GM18508 (cell line): Measurements from ENCODE around the gene DLGAP1.
"Not testable (repeated sequence)": the region's sequence is repeated elsewhere in the genome, so short reads cannot be mapped to it uniquely, and the experiment has no call there.

Experiments
- ATAC-seq: cut with Tn5 transposase; IDR thresholded peaks from one replicate; pipeline ENCODE4 v1.9.1; 2021; ENCODE audit warnings: moderate number of reproducible peaks; ENCODE audit not compliant: insufficient read depth, unreplicated experiment

DLGAP1 gene

GRCh38 chr18:4394700-4395099 is 60.4 kb downstream of the DLGAP1 start:
- ATAC-seq = no peak

GRCh38 chr18:4391859-4392258 is 63.2 kb downstream of the DLGAP1 start:
- no peak for ATAC-seq

GRCh38 chr18:4385876-4386275 is 69.2 kb downstream of the DLGAP1 start:
- no peak for ATAC-seq

GRCh38 chr18:4384932-4385331 is 70.2 kb downstream of the DLGAP1 start:
- no peak for ATAC-seq

- no peak for ATAC-seq
Measured at GRCh38 chr18:4374564-4374963, 80.5 kb downstream of the DLGAP1 start.

GRCh38 chr18:4369705-4370104 is 85.4 kb downstream of the DLGAP1 start:
- ATAC-seq = no peak

GRCh38 chr18:4360221-4360715 is 94.8 kb downstream of the DLGAP1 start:
- no peak for ATAC-seq

GRCh38 chr18:4358618-4359017 is 96.5 kb downstream of the DLGAP1 start:
- no peak for ATAC-seq

GRCh38 chr18:4357579-4357978 is 97.5 kb downstream of the DLGAP1 start:
- no peak for ATAC-seq

GRCh38 chr18:4356929-4357328 is 98.2 kb downstream of the DLGAP1 start:
- no peak for ATAC-seq

GRCh38 chr18:4353853-4354418 is 101.2 kb downstream of the DLGAP1 start:
- ATAC-seq = no peak

GRCh38 chr18:4352746-4353551 is 102.2 kb downstream of the DLGAP1 start:
- ATAC-seq = no peak

- ATAC-seq = no peak
Measured at GRCh38 chr18:4351005-4351404, 104.1 kb downstream of the DLGAP1 start.

GRCh38 chr18:4335386-4335785 is 119.7 kb downstream of the DLGAP1 start:
- no peak for ATAC-seq

GRCh38 chr18:4333043-4333442 is 122.1 kb downstream of the DLGAP1 start:
- ATAC-seq = no peak

- ATAC-seq = no peak
Measured at GRCh38 chr18:4319738-4320677, 135.1 kb downstream of the DLGAP1 start.

GRCh38 chr18:4318311-4318710 is 136.8 kb downstream of the DLGAP1 start:
- no peak for ATAC-seq

GRCh38 chr18:4311945-4312344 is 143.2 kb downstream of the DLGAP1 start:
- not testable (repeated sequence) for ATAC-seq

- no peak for ATAC-seq
Measured at GRCh38 chr18:4311136-4311535, 144.0 kb downstream of the DLGAP1 start.

GRCh38 chr18:4309227-4309626 is 145.9 kb downstream of the DLGAP1 start:
- no peak for ATAC-seq

GRCh38 chr18:4308576-4308975 is 146.5 kb downstream of the DLGAP1 start:
- ATAC-seq = no peak
